ENCODE results near the gene GRHPR. TPM values are rescaled to one million over a fixed set of nuclear protein-coding genes. Genes with fewer than 3 reads are reported as not detected.
"Not testable (repeated sequence)": the region's sequence is repeated elsewhere in the genome, so short reads cannot be mapped to it uniquely, and the experiment has no call there.

The GRHPR gene
- polyA plus RNA-seq, 1 experiment, result 96.1 TPM

GRCh38 chr9:37424686-37425297 lies 2.3 kb downstream of the GRHPR start:
- no peak for DNase-seq (ENCODE audit: low read depth, low spot score)
- H3K27me3 ChIP-seq (ENCODE audit: control insufficient read depth, insufficient read depth, low read length), result no peaks in the 10 kb centered on the region
- no peak overlapping the region for H3K4me3 ChIP-seq (ENCODE audit: low read depth, low read length)
- CTCF ChIA-PET, result interaction anchor here (1.4 kb wide), 1 partner anchor 10 kb away, joined by 7 read pairs; no protein-coding TSS in a partner anchor
- no peak for TF ChIP-seq CTCF (IDR thresholded peaks at IDR 0.05; ENCODE audit: low read depth, low read length)
- no peaks in the 10 kb centered on the region for H3K9me3 ChIP-seq (ENCODE audit: control insufficient read depth, insufficient read depth, low read length)
- POLR2A ChIA-PET, result interaction anchor here (0.5 kb wide), 1 partner anchor 1208 kb away, joined by 3 read pairs; no protein-coding TSS in a partner anchor
- H3K27ac ChIP-seq (ENCODE audit: low read depth, low read length), result no peak overlapping the region

- CTCF ChIA-PET, result no interaction called here
- Histone ChIP-seq H3K4me3 (ENCODE audit: low read depth, low read length) (no peak overlapping the region), H3K9me3 (ENCODE audit: control insufficient read depth, insufficient read depth, low read length) (no peaks in the 10 kb centered on the region), H3K27ac (ENCODE audit: low read depth, low read length) (no peak overlapping the region), H3K27me3 (ENCODE audit: control insufficient read depth, insufficient read depth, low read length) (no peaks in the 10 kb centered on the region)
- POLR2A ChIA-PET, result interaction anchor here (0.9 kb wide), 1 partner anchor 40 kb away, joined by 3 read pairs; the partner anchor contains the start of gene ZBTB5
- no peak for DNase-seq (ENCODE audit: low read depth, low spot score)
- no peak for TF ChIP-seq CTCF (IDR thresholded peaks at IDR 0.05; ENCODE audit: low read depth, low read length)
Observed at GRCh38 chr9:37425298-37425752, 2.8 kb downstream of the GRHPR start.

GRCh38 chr9:37426431-37426830 lies 3.9 kb downstream of the GRHPR start:
- POLR2A ChIA-PET, result interaction anchor here (0.9 kb wide), 1 partner anchor 39 kb away, joined by 3 read pairs; the partner anchor contains the start of gene ZBTB5
- DNase-seq (ENCODE audit: low read depth, low spot score); H3K27ac ChIP-seq (ENCODE audit: low read depth, low read length); H3K27me3 ChIP-seq (ENCODE audit: control insufficient read depth, insufficient read depth, low read length); H3K4me3 ChIP-seq (ENCODE audit: low read depth, low read length); H3K9me3 ChIP-seq (ENCODE audit: control insufficient read depth, insufficient read depth, low read length): not testable (repeated sequence)
- CTCF ChIA-PET, result interaction anchor here (0.7 kb wide), 1 partner anchor 12 kb away, joined by 5 read pairs; no protein-coding TSS in a partner anchor

GRCh38 chr9:37426846-37427245 lies 4.3 kb downstream of the GRHPR start:
- ChIA-PET POLR2A (no interaction called here), CTCF (interaction anchor here (0.7 kb wide), 1 partner anchor 12 kb away, joined by 5 read pairs; no protein-coding TSS in a partner anchor)
- H3K27ac ChIP-seq (ENCODE audit: low read depth, low read length), result no peak overlapping the region

GRCh38 chr9:37428345-37428744 lies 5.8 kb downstream of the GRHPR start:
- DNase-seq (ENCODE audit: low read depth, low spot score), result no peak
- TF ChIP-seq CTCF (IDR thresholded peaks at IDR 0.05; ENCODE audit: low read depth, low read length), result no peak
- ChIA-PET CTCF (no interaction called here), POLR2A (no interaction called here)
- H3K9me3 ChIP-seq (ENCODE audit: control insufficient read depth, insufficient read depth, low read length), result no peaks in the 10 kb centered on the region
- H3K27ac ChIP-seq (ENCODE audit: low read depth, low read length), result no peak overlapping the region
- no peak overlapping the region for H3K4me3 ChIP-seq (ENCODE audit: low read depth, low read length)
- no peaks in the 10 kb centered on the region for H3K27me3 ChIP-seq (ENCODE audit: control insufficient read depth, insufficient read depth, low read length)

More at GRCh38 chr9:37426846-37427245, 4.3 kb downstream of the GRHPR start:
- no peaks in the 10 kb centered on the region for H3K9me3 ChIP-seq (ENCODE audit: control insufficient read depth, insufficient read depth, low read length)
- DNase-seq (ENCODE audit: low read depth, low spot score), result no peak
- H3K4me3 ChIP-seq (ENCODE audit: low read depth, low read length), result no peak overlapping the region
- no peak for TF ChIP-seq CTCF (IDR thresholded peaks at IDR 0.05; ENCODE audit: low read depth, low read length)
- H3K27me3 ChIP-seq (ENCODE audit: control insufficient read depth, insufficient read depth, low read length), result no peaks in the 10 kb centered on the region
